ENCODE results near the gene ID2. TPM values are rescaled to one million over a fixed set of nuclear protein-coding genes. Genes with fewer than 3 reads are reported as not detected.

ID2 gene
- total RNA-seq, 1 experiment from 2014 or later, result 249 TPM

DNA sequence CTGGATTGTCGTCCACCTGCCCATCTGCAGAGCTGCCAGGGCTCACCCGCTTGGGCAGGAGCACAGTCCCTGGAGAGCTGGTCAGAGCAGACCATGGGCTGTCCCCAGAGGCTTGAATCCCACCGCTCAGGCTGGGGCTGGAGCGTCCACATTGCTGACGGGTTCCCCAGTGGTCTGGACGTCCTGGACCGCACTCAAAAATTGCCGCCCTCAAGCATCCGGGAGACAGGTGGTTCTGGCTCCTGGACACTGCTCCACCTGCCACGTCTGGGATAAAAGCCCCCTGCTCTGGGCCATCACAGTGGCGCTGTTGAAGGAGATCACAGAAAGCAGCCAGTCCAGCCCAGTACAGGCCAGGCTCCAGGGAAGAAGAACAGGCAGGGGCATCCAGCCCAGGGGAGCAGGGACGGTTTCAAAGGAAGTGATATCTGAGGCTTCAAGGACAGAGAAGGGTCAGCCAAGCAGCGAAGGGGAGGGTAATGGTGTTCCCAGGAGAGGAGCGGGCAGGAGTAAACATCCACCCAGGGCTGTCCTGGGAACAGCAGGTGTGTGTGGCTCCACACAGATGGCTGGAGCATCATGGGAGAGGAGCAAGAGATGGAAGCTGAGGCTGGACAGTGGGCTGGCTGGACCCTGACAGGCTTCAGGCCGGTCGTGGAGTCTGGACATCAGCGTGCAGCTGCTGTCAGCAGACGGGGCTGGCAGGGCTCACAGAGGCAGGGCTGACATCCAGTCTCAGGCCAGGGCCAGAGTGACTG lies 21.9 kb upstream of the ID2 start:
- Histone ChIP-seq H3K36me3 (ENCODE audit: insufficient read depth, low read length, poor library complexity, severe bottlenecking) (no peaks in the 10 kb centered on the region), H3K27me3 (replicated peaks; ENCODE audit: insufficient read depth, low read depth, low read length, poor library complexity) (no peaks in the 10 kb centered on the region), H3K4me1 (ENCODE audit: insufficient read depth, low read length, poor library complexity, severe bottlenecking) (no peaks in the 10 kb centered on the region), H3K27ac (ENCODE audit: low read depth, low read length, poor library complexity, severe bottlenecking) (no peak overlapping the region), H3K4me3 (ENCODE audit: low read depth, low read length, poor library complexity, severe bottlenecking) (no peak overlapping the region), H3K9me3 (ENCODE audit: low read depth, low read length, poor library complexity, severe bottlenecking) (no peaks in the 10 kb centered on the region)
- intact Hi-C loops (cut with micrococcal nuclease; ENCODE audit: unreplicated experiment), result no loop called here
- CTCF ChIA-PET, result no interaction called here
- TF ChIP-seq, protein P1, sequence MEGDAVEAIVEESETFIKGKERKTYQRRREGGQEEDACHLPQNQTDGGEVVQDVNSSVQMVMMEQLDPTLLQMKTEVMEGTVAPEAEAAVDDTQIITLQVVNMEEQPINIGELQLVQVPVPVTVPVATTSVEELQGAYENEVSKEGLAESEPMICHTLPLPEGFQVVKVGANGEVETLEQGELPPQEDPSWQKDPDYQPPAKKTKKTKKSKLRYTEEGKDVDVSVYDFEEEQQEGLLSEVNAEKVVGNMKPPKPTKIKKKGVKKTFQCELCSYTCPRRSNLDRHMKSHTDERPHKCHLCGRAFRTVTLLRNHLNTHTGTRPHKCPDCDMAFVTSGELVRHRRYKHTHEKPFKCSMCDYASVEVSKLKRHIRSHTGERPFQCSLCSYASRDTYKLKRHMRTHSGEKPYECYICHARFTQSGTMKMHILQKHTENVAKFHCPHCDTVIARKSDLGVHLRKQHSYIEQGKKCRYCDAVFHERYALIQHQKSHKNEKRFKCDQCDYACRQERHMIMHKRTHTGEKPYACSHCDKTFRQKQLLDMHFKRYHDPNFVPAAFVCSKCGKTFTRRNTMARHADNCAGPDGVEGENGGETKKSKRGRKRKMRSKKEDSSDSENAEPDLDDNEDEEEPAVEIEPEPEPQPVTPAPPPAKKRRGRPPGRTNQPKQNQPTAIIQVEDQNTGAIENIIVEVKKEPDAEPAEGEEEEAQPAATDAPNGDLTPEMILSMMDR (conservative IDR thresholded peaks at IDR 0.05; ENCODE audit: low read depth, low read length), result no peak
- TF ChIP-seq EZH2 (IDR thresholded peaks at IDR 0.05; ENCODE audit: borderline replicate concordance, low read depth, low read length, poor library complexity, severe bottlenecking), result no peak
- POLR2A ChIA-PET (ENCODE audit: low non-redundant PET), result no interaction called here
- DNase-seq (ENCODE audit: low spot score), result no peak
- no TSS peak for BruUV-seq (replicated peaks)

DNA sequence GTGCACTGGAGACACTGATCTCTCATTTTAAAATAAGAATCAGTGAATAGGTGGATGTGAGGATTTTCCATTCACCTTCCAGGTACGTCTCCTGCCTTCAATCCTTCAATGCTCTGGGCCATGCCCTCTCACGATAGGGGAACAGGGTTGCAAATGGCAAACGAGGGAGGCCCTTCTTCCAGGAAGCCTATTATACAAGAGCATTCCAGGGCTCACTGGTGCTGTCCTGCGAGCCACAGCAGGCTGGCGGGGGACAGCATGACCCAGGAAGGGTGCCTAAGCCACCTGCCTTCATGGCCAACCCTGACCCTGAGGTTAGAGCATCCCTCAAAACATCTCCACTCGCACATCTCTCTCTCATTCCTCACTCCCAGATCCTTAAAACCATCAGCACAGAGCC lies 20.6 kb upstream of the ID2 start:
- ChIA-PET CTCF (no interaction called here), POLR2A (ENCODE audit: low non-redundant PET) (no interaction called here)
- Histone ChIP-seq H3K36me3 (ENCODE audit: insufficient read depth, low read length, poor library complexity, severe bottlenecking) (no peaks in the 10 kb centered on the region), H3K27me3 (replicated peaks; ENCODE audit: insufficient read depth, low read depth, low read length, poor library complexity) (no peaks in the 10 kb centered on the region), H3K9me3 (ENCODE audit: low read depth, low read length, poor library complexity, severe bottlenecking) (no peaks in the 10 kb centered on the region), H3K27ac (ENCODE audit: low read depth, low read length, poor library complexity, severe bottlenecking) (no peak overlapping the region), H3K4me3 (ENCODE audit: low read depth, low read length, poor library complexity, severe bottlenecking) (no peak overlapping the region), H3K4me1 (ENCODE audit: insufficient read depth, low read length, poor library complexity, severe bottlenecking) (no peaks in the 10 kb centered on the region)
- BruUV-seq (replicated peaks), result no TSS peak
- TF ChIP-seq EZH2 (IDR thresholded peaks at IDR 0.05; ENCODE audit: borderline replicate concordance, low read depth, low read length, poor library complexity, severe bottlenecking), result no peak
- TF ChIP-seq, protein P1 (conservative IDR thresholded peaks at IDR 0.05; ENCODE audit: low read depth, low read length), result no peak
- DNase-seq (ENCODE audit: low spot score), result no peak
- intact Hi-C loops (cut with micrococcal nuclease; ENCODE audit: unreplicated experiment), result no loop called here

DNA sequence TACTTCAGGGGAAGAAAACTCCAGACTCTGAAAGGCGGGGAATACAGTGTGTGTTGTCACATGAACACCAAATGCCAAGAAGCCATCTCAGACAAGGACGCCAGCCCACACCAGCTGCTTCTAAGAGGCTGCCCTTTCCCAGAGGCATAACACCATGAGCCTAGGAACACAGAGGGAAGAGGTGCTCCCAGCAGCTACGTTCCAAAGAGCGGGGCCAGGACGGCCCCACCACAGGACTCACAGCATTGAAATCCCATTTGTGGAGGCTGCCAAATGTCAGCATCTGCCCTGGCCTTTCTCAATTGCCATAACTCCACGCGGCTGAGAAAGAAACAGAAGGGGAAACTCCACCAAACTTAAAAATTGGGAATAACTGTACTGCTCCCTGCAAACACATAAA lies 20.1 kb upstream of the ID2 start:
- H3K4me1 ChIP-seq (ENCODE audit: insufficient read depth, low read length, poor library complexity, severe bottlenecking), result no peaks in the 10 kb centered on the region
- no peaks in the 10 kb centered on the region for H3K36me3 ChIP-seq (ENCODE audit: insufficient read depth, low read length, poor library complexity, severe bottlenecking)
- DNase-seq (ENCODE audit: low spot score), result no peak
- intact Hi-C loops (cut with micrococcal nuclease; ENCODE audit: unreplicated experiment), result no loop called here
- H3K4me3 ChIP-seq (ENCODE audit: low read depth, low read length, poor library complexity, severe bottlenecking), result no peak overlapping the region
- no peaks in the 10 kb centered on the region for H3K9me3 ChIP-seq (ENCODE audit: low read depth, low read length, poor library complexity, severe bottlenecking)
- H3K27ac ChIP-seq (ENCODE audit: low read depth, low read length, poor library complexity, severe bottlenecking), result no peak overlapping the region
- TF ChIP-seq, protein P1 (conservative IDR thresholded peaks at IDR 0.05; ENCODE audit: low read depth, low read length), result no peak
- no peak for TF ChIP-seq EZH2 (IDR thresholded peaks at IDR 0.05; ENCODE audit: borderline replicate concordance, low read depth, low read length, poor library complexity, severe bottlenecking)
- no TSS peak for BruUV-seq (replicated peaks)
- POLR2A ChIA-PET (ENCODE audit: low non-redundant PET), result no interaction called here
- CTCF ChIA-PET, result no interaction called here
- H3K27me3 ChIP-seq (replicated peaks; ENCODE audit: insufficient read depth, low read depth, low read length, poor library complexity), result no peaks in the 10 kb centered on the region
